Ectodermal cell (in vitro differentiated cells): ENCODE data around the gene BTBD18.
"Not testable (repeated sequence)": the region's sequence is repeated elsewhere in the genome, so short reads cannot be mapped to it uniquely, and the experiment has no call there.

Experiments used
- H3K27ac ChIP-seq: 2 replicates; pipeline ENCODE4 v1.7.0; 2013; ENCODE audit warnings: mild to moderate bottlenecking, low read depth, low read length; ENCODE audit not compliant: insufficient read depth, poor library complexity, severe bottlenecking
- H3K27me3 ChIP-seq: 2 replicates; pipeline ENCODE4 v1.7.0; 2013; ENCODE audit warnings: mild to moderate bottlenecking, low read length; ENCODE audit not compliant: insufficient read depth, control insufficient read depth, poor library complexity, severe bottlenecking
- H3K36me3 ChIP-seq: one replicate; pipeline ENCODE4 v1.7.0; 2013; ENCODE audit warnings: low read length; ENCODE audit not compliant: control insufficient read depth, insufficient read depth
- H3K4me1 ChIP-seq: one replicate; pipeline ENCODE4 v1.7.0; 2013; ENCODE audit warnings: low read length; ENCODE audit not compliant: control insufficient read depth, insufficient read depth
- H3K4me3 ChIP-seq: 2 replicates; pipeline ENCODE4 v1.7.0; 2013; ENCODE audit warnings: low read depth, low read length, control low read depth; ENCODE audit not compliant: insufficient read depth
- H3K9me3 ChIP-seq: 2 replicates; pipeline ENCODE4 v1.7.0; 2013; ENCODE audit warnings: mild to moderate bottlenecking, low read length, moderate library complexity; ENCODE audit not compliant: control insufficient read depth
- WGBS, 2 experiments: methylation state at CpG; one replicate each; pipeline ENCODE4 v1.1.7; 2013; ENCODE audit warnings: missing lambda C conversion rate in 2 of 2; 5-methylcytosine and 5-hydroxymethylcytosine counted together

The BTBD18 gene

DNA sequence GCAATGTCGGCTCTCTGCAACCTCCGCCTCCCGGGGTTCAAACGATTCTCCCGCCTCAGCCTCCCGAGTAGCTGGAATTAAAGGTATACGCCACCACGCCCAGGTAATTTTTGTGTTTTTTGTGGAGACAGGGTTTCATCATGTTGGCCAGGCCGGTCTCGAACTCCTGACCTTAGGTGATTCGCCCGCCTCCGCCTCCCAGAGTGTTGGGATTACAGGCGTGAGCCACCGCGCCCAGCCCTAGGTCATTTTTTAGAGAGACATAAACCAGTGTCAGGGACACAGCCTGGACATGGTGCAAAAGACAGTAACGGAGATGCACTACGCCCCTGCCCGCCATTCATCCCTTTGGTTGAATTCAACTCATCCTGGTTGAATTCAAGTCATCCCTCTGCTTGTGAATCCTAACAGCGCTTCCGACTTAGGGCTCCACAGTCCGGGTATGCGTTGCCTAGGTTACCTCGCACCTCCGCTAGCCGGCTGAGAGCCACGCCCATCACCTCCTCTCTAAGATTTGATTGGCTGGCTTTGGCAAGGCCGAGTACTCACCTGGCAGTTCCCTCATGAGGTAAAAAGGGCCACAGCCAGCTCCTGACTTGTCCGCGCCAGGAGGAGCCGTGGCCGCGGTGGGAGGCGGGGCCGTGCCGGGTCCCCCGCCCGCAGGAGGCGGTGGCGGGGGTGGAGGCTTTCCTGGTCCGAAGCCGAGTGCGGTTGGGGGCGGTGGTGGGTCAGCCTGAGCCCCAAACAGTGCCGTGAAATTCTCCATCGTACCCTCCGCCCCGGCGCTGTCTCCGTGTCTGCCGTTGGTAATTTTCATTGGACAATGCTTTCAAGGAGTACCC, 40.0 kb downstream of the BTBD18 start, which contains the start of gene MED19:
Gene MED19, minus strand, starts transcription at position 802 of the 842 bp plus-strand sequence. Its CDS starts 36 bp downstream, at position 766.
- Histone ChIP-seq H3K27ac (peak within 1 kb of the TSS; percentile 92), H3K36me3 (no peaks in the 10 kb centered on the region), H3K4me1 (peaks cover 8% of the 10 kb centered on the region), H3K27me3 (no peaks in the 10 kb centered on the region), H3K4me3 (peak within 1 kb of the TSS; percentile 100), H3K9me3 (no peaks in the 10 kb centered on the region)
- 11 to 12% methylated on average over 51 of the region's 51 CpGs for WGBS, 2 experiments

DNA sequence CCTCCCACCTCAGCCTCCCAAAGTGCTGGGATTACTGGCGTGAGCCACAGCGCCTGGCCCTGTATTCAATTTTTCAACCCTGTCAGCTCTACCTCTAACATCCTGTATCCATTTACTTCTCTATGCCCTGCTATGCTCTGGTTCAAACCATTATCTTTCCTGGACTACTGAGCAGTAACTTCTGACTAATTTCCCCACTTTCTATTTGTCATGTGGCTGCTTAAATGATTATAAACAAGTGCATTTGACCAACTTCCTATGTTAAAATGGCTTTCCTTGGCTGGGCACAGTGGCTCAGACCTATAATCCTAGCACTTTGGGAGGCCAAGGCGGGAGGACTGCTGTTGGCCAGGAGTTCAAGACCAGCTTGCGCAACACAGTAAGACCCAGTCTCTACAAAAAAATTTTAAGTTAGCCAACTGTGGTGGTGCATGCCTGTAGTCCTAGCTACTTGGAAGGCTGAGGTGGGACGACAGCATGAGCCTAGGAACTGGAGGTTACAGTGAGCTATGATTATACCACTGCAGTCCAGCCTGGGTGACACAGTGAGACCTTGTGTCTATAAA, 41.7 kb downstream of the BTBD18 start:
- H3K4me3 ChIP-seq, result no peak overlapping the region
- no peak overlapping the region for H3K27ac ChIP-seq
- 94 to 95% methylated on average over 5 of the region's 5 CpGs for WGBS, 2 experiments
- no peaks in the 10 kb centered on the region for H3K9me3 ChIP-seq
- peaks cover 8% of the 10 kb centered on the region for H3K4me1 ChIP-seq
- no peaks in the 10 kb centered on the region for H3K36me3 ChIP-seq
- H3K27me3 ChIP-seq, result no peaks in the 10 kb centered on the region

DNA sequence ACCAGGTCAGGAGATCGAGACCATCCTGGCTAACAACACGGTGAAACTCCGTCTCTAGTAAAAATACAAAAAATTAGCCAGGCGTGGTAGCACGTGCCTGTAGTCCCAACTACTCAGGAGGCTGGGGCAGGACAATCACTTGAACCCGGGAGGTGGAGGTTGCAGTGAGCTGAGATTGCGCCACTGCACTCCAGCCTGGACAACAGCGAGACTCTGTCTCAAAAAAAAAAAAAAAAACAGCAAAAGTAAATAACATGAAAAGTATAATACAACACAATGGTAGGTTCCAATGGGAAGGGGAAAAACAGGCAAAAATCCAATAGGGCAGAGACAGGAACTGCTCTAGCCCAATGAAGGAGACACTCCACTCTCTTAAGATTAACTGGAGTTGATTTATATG, 46.2 kb downstream of the BTBD18 start:
- H3K36me3 ChIP-seq, result peaks cover 17% of the 10 kb centered on the region
- H3K4me3 ChIP-seq, H3K27me3 ChIP-seq, H3K9me3 ChIP-seq, H3K27ac ChIP-seq, H3K4me1 ChIP-seq: not testable (repeated sequence)
- WGBS, 2 experiments, result 89 to 96% methylated on average over 7 to 8 of the region's 8 CpGs

DNA sequence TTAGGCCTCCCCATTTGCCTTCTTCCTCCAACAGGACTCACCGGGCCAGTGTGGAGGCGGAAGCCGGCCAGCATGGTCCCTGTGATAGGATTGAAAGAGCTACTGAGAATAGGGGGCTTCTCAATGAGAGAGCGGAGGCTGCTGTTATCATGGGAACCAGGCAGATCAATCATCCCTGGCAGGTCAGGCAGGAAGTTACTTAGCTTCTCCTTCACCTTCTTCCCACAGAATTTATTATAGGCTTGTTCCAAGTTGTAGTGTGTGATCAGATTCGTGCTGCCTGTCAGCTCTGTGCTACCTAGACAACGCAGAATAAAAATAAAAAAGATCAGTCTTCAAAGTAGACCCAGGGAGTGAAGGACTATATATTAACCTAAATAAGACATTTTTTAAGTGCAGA, 46.7 kb downstream of the BTBD18 start:
- H3K9me3 ChIP-seq, result no peaks in the 10 kb centered on the region
- no peak overlapping the region for H3K4me3 ChIP-seq
- peaks cover 19% of the 10 kb centered on the region for H3K36me3 ChIP-seq
- H3K27ac ChIP-seq, result no peak overlapping the region
- H3K27me3 ChIP-seq, result no peaks in the 10 kb centered on the region
- WGBS, 2 experiments, result 68 to 87% methylated on average over 4 to 6 of the region's 6 CpGs
- H3K4me1 ChIP-seq, result no peaks in the 10 kb centered on the region

DNA sequence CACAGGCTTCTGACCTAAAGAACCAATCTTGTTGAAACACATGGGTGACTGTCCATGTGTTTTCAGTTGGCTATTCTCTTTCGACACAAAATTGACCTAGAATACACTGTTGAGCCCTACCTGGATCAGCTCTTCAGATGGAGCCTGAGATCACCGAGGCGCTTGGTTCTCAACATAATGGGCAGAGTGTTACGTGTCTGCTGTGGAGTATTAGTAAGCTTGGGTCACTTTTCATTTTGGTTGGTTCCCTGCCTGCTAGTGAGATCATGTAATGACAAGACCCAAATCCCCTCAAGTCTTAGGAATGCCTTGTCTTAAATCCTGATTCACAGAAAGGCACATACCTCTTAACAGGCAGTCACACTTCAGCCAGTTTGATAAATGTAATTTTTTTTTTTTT, 48.3 kb downstream of the BTBD18 start:
- Histone ChIP-seq H3K4me1 (no peaks in the 10 kb centered on the region), H3K27ac (no peak overlapping the region), H3K4me3 (no peak overlapping the region), H3K36me3 (peaks cover 35% of the 10 kb centered on the region), H3K27me3 (no peaks in the 10 kb centered on the region), H3K9me3 (no peaks in the 10 kb centered on the region)
- WGBS, 2 experiments, result 98 to 99% methylated on average over 4 of the region's 4 CpGs

DNA sequence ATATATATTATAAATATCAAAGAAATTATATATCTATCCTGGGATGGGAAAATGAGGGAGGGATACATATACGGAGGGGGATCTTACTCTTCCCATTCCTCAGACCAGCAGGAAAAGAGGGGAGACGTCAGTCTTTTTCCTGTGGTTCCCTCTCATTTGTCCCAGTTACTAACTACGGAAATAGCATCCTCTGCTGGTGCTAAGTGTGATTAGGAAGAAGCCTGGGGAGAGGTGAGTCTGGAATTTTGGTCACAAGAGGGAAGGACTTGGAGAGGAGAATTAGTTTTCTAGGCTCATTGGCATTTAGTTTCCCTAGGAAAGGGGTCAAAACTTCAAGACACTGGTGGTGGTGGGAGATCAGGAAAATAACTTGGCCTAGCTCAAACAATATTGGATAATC, 51.2 kb downstream of the BTBD18 start:
- no peak overlapping the region for H3K4me3 ChIP-seq
- H3K27me3 ChIP-seq, result no peaks in the 10 kb centered on the region
- WGBS, 2 experiments, result 89 to 96% methylated on average over 3 of the region's 3 CpGs
- H3K9me3 ChIP-seq, result no peaks in the 10 kb centered on the region
- no peak overlapping the region for H3K27ac ChIP-seq
- no peaks in the 10 kb centered on the region for H3K4me1 ChIP-seq
- peaks cover 46% of the 10 kb centered on the region for H3K36me3 ChIP-seq

DNA sequence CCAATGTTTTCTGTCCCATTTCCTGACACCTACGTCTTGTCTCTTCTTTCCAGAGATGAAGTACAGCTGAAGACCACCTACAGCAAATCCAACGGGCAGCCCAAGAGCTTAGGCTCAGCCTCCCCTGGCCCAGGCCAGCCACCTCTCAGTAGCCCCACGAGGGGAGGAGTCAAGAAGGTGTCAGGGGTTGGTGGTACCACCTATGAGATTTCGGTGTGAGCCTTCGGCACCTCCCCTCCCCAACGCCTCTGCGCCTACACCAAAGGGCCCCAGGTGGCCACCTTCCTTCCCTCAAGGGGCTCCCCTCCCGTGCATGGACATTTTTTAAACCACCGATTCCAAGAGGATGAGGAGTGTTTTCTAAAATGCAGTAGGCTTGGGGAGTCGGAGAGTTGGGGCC, 51.8 kb downstream of the BTBD18 start:
- Histone ChIP-seq H3K9me3 (no peaks in the 10 kb centered on the region), H3K27ac (no peak overlapping the region), H3K36me3 (peaks cover 50% of the 10 kb centered on the region), H3K4me1 (no peaks in the 10 kb centered on the region), H3K4me3 (no peak overlapping the region), H3K27me3 (no peaks in the 10 kb centered on the region)
- 94% methylated on average over 10 of the region's 10 CpGs for WGBS, 2 experiments

DNA sequence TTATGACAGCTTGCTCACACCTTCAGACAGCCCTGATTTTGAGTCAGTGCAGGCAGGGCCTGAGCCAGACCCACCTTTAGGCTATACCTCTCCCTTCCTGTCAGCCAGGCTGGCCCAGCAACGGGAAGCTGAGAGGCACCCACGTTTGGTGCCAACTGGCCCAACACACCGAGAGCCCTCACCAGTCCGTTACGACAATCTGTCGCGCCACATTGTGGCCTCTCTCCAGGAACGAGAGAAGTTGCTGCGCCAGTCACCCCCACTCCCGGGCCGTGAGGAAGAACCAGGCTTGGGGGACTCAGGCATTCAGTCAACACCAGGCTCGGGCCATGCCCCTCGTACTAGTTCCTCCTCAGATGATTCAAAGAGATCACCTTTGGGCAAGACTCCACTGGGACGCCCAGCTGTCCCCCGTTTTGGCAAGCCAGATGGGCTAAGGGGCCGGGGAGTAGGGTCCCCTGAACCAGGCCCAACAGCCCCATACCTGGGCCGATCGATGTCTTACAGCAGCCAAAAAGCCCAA, 52.7 kb downstream of the BTBD18 start:
- Histone ChIP-seq H3K4me3 (no peak overlapping the region), H3K9me3 (no peaks in the 10 kb centered on the region), H3K27ac (no peak overlapping the region), H3K36me3 (peaks cover 53% of the 10 kb centered on the region), H3K27me3 (no peaks in the 10 kb centered on the region), H3K4me1 (no peaks in the 10 kb centered on the region)
- 95% methylated on average over 18 of the region's 18 CpGs for WGBS, 2 experiments
